GM21367 (cell line): ENCODE measurements around the gene RPUSD1.

Experiments used
- ATAC-seq: cut with Tn5 transposase; IDR thresholded peaks from one replicate; pipeline ENCODE4 v1.9.1; 2021; ENCODE audit not compliant: unreplicated experiment

RPUSD1 gene

DNA sequence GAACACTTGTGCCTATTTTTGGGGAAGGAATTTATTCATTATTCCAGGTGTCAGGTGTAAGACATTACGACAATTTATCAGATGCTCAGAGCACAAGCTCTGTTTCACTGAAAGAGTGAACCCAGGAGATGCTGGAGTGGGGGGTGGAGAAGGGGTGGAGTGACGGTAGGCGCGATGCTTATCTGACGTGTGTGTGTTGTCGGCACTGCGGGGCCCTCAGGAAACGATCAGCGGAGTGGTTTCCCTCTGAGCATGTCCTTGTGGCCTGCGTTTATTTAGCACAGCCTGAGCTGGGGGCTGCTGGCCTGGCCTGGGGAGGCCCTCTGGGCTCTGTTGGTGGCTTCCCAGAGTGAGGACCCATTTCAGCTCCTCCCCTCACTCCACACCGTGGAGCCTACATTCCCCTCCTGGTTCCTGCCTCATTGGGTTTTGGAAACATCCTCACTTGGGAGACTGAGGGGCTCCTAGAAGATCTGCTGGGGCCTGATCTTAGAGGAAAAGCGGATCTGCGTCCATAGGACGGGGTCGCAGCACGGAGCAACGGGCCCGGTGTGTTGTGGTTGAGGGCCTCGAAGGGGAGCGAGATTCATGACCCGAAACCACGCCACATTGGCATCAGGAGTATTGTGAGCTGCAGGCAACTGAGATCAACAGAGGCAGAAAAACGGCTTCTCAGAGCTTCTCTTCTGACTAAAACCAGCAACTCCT lies 31.3 kb upstream of the RPUSD1 start:
- no peak for ATAC-seq

GRCh38 chr16:818592-818991 lies 30.4 kb upstream of the RPUSD1 start:
- ATAC-seq: no peak

GRCh38 chr16:818132-818531 lies 30.0 kb upstream of the RPUSD1 start:
- ATAC-seq: no peak

- ATAC-seq: no peak
Observed at GRCh38 chr16:817001-817906, 29.1 kb upstream of the RPUSD1 start.

GRCh38 chr16:815861-816260 lies 27.7 kb upstream of the RPUSD1 start:
- no peak for ATAC-seq

GRCh38 chr16:814974-815373 lies 26.8 kb upstream of the RPUSD1 start:
- ATAC-seq: no peak

DNA sequence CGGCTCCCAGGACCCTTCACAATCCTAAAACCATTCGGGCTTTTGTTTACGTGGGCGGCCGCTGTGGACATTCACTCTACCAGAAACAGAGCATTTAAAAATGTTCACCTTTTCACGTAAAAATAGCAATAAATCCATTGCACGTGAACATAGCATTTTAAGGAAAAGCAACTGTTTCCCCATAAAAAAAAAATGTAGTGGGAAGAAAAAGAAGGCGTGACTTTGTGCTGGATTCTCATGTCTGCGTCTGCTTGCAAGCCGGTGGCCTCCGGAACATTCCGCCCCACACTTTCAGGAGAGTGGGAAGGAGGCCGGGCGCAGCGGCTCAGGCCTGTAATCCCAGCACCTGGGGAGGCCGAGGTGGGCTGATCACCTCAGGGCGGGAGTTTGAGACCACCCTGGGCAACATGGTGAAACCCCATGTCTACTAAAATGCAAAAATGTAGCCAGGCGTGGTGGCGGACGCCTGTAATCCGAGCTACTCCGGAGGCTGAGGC lies 25.8 kb upstream of the RPUSD1 start:
- ATAC-seq: no peak

DNA sequence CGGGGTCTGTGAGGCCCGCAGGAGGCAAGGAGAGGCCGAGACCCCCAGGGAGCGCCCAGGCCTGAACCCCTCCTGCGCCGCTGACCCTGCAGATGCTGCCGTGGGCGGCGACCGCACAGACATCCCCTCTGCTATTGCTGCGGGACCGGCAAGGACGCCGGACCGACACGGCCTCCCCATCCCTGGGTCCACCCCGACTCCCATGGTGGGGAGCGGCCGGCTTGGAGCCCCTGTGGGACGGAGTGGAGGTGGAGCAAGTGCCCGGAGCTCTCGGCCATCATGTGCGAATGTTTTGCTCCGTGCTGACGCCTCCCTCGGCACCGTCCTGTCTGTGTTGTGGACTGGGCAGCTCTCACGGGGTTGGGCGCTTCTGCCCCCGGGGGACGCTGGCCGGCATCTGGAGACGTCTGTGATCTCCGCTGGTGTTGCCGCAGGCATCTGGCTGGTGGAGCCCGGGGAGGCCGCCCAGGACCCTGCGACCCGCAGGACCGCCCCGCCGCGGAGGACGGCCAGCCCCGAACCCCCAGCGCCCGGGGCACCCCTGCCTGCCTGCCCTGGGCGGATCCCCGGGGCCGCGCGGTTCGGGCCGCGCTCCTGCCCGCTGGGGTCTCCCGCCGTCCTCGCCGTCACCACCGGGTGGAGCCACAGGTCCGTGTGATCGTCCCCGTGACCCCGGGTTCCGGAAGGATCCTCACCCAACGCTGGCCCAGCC lies 25.2 kb upstream of the RPUSD1 start:
- no peak for ATAC-seq

GRCh38 chr16:808085-808386 lies 19.9 kb upstream of the RPUSD1 start:
- no peak for ATAC-seq

GRCh38 chr16:807347-808084 lies 19.3 kb upstream of the RPUSD1 start:
- ATAC-seq: peak; percentile 69

DNA sequence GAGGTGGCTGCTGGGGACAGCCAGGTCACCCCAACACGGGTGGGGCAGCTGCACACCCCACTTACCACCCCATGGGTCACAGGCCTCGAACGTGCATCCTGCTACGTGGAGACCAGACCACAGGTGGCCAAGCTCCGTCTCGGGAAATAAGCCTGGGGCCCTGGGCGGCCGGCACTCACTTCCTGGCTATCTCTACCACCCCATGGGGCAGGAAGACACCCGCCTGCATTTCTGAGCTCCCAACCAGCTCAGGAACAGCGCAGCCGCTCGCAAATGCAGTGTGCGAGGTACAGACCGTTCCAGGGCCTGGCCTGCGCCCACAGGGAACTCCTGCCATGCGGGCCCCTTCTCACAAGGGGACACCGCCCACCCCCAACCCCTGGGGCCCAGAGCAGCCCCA lies 17.3 kb upstream of the RPUSD1 start:
- ATAC-seq: no peak

DNA sequence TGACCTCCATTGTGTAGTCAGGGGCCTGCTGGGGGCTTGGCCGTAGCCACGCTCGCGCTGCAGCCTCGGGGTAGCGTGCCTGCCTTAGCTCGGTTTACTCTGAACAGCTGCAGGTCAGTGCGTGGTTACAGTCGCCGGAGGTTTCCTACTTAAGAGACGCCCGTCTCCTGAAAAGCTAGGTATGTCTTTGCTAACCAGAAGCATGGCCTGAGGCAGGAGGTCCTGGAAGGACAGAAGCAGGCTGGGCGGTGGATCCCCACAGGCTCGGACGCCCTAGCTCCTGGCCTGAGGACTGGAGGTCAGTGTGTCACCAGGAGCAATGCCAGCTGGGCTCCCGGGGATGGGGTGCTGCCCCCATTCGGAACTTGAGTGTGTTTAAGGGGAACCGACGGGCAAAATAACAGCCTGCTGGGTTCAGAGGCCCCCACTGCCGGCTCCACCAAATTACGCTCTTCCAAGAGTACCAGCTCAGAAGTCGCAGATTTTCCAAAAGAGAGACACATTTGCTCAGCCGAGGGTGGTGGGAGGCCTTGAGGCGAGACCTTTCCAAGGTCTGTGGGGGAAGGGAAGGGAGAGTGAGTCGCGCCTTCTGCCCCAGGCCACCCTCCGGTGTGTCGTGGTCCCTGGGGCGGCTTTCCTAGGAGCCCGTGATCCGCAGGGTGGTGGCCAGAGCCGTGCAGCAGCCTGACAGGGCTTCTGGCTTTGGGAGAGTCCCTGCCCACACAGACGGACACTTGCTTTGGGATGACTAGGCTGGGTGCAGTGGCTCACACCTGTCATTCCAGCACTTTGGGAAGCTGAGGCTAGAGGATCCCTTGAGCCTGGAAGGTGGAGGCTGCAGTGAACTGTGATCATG lies 16.2 kb upstream of the RPUSD1 start:
- no peak for ATAC-seq

GRCh38 chr16:803754-804080 lies 15.5 kb upstream of the RPUSD1 start:
- no peak for ATAC-seq

GRCh38 chr16:802914-803753 lies 15.0 kb upstream of the RPUSD1 start:
- ATAC-seq: no peak

DNA sequence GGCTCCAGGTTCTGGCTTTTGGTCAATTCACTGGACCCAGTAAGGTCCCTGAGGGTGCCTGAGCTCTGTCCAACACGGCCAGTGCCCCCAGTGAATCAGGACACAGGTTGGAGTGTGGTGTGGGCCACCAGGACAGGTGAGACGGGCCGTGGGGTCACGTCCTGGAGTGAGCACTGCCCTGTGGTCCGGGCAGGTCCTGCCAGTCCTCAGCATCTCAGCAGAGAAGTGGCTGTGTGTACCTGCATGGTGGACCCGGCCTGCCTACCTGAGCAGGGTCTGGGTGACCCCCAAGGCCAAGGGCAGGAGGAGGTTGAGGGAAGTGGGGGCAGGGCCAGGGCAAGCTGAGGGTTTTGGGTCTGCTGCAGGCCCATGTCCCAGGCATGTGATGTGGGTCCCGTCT lies 14.3 kb upstream of the RPUSD1 start:
- ATAC-seq: no peak

DNA sequence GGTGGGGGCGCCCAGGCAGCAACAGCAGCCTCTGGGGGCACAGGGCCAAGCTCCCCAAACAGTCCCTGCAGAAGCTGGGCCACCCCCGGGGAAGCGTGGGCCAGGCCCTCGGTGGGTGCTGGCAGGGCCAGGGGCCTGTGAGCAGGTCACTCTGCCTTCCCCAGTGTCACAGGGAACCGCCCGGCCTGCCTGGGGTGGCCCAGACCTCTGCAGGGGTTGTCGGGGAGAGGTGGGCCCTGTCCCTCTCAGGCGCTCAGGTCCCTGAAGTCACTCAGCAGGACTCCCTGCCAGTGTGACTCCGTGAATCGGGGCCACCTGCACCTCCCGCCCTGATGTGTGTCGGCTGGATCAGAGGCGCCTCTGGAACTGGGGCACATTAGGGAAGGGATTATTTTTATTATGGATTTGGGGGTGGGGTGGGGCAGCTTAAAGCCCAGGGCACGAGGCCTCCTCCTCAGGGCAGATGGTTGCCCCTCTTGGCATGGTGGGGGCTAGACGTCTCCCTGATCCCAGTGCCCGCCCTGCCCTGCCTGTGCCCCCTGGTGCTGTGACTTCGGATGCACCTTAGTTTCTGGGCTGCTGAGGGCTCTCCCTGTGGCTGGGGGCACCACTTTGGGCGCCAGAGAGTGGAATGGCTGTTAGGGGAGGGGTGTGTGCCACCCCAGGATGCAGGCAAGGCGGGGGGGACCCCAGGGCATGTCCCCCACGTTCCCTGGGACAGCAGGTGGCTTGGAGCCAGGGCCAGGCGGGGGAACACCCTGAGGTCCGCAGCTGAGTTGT lies 13.6 kb upstream of the RPUSD1 start:
- no peak for ATAC-seq

DNA sequence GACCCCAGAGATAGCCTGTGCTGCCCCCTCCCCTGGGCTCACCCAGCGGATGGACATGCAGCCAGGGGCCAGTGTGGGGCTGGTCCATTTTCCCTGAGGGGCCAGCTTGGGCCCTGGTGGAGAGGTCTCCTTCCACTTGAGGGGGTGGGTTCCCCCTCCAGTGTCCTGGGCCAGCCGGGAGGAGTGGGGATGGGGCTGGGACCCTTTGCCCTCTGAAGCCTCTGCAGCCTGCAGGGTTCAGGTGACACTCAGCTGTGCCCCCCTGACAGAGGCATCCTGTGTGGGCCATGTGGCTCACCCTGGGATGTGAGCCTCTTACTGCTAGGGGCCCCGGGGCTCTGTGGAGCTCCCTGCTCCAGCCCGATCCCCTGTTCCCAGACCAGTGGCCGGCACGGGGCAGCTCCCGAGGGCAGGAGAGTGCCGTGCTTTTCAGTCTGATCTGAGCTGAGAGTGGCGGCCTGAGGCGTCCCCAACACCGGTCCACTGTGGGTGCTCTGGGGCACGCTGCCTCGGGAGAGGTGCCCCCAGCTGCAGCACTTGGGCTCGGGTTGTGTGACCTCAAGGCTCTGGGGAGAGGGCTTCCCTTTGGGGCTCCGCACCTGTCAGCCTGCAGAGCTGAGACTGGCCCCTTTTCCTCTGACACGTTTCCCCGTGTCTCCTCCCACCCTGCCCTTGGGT lies 12.8 kb upstream of the RPUSD1 start:
- ATAC-seq: no peak
